GM21619 (cell line): ENCODE measurements around the gene SLC16A6.
"Not testable (repeated sequence)": the region's sequence is repeated elsewhere in the genome, so short reads cannot be mapped to it uniquely, and the experiment has no call there.

ENCODE experiments used
- ATAC-seq: cut with Tn5 transposase; IDR thresholded peaks from one replicate; pipeline ENCODE4 v1.9.1; 2021; ENCODE audit not compliant: unreplicated experiment

Gene SLC16A6

GRCh38 chr17:68314916-68315535 lies 24.1 kb upstream of the SLC16A6 start:
- ATAC-seq = no peak

DNA sequence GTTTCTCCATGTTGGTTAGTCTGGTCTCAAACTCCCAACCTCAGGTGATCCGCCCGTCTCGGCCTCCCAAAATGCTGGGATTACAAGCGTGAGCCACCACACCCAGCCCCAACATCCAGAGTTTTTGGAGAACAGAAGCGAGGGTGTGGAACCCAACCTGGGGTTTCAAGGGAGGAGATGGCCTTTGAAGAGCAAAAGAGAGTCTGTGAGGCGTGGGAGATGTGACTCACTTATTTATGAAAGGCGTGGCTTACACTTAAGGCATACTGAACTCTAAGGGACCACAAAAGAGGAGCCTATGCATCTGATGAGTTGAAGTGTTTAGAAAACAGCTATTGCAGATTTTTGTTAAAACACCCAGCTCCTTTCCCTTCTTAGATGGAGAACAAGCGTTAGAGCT lies 19.2 kb upstream of the SLC16A6 start:
- no peak for ATAC-seq

DNA sequence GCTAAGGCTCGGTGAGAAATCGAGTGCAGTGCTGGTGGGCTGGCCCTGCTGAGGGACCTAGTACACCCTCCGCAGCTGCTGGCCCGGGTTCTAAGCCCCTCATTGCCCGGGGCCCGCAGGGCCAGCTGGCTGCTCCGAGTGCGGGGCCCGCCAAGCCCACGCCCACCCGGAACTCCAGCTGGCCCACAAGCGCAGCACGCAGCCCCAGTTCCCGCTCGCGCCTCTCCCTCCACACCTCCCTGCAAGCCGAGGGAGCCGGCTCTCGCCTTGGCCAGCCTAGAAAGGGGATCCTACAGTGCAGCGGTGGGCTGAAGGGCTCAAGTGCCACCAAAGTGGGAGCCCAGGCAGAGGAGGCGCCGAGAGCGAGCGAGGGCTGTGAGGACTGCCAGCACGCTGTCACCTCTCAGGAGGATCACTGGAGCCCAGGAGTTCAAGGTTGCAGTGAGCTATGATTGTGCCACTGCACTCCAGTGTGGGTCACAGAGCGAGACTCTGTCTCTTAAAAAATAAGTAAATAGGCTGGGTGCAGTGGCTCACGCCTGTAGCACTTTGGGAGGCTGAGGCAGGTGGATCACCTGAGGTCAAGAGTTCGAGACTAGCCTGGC lies 18.2 kb upstream of the SLC16A6 start:
- not testable (repeated sequence) for ATAC-seq

DNA sequence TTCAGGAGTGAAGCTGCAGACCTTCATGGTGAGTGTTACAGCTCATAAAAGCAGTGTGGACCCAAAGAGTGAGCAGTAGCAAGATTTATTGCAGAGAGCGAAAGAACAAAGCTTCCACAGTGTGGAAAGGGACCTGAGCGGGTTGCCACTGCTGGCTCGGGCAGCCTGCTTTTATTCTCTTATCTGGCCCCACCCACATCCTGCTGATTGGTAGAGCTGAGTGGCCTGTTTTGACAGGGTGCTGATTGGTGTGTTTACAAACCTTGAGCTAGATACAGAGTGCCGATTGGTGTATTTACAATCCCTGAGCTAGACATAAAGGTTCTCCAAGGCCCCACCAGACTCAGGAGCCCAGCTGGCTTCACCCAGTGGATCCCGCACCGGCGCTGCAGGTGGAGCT lies 17.6 kb upstream of the SLC16A6 start:
- ATAC-seq = not testable (repeated sequence)

DNA sequence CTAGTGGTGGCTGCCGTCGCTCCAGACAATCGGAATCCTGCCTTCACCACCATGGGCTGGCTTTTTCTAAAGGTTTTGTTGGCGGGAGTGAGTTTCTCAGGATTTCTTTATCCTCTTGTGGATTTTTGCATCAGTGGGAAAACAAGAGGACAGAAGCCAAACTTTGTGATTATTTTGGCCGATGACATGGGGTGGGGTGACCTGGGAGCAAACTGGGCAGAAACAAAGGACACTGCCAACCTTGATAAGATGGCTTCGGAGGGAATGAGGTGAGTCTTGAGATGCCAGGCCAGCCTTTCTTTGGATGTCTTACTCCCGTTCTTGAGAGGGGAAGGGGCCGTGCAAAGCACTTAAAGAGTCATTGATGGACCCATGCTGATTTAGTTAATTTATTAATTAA lies 16.5 kb upstream of the SLC16A6 start:
- ATAC-seq = no peak

DNA sequence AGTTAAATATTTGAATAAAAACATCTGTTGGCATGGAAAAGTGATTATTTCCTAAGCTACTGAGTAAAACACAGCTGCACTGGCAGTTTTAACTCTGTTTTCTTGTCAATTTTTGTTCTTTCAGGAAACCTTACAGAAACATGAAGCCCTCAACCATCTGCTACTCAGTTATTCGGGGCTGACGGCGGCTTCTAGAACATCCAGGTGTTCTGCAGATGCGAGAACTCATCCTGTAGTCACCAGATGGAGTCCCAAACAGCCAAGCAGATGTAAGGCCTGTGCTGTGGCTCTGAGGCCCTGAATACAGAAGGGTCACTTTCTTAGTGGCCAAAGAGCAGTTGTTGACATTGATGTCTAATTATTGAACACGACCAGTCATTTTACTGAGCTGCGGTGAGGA lies 15.9 kb upstream of the SLC16A6 start:
- ATAC-seq = no peak

DNA sequence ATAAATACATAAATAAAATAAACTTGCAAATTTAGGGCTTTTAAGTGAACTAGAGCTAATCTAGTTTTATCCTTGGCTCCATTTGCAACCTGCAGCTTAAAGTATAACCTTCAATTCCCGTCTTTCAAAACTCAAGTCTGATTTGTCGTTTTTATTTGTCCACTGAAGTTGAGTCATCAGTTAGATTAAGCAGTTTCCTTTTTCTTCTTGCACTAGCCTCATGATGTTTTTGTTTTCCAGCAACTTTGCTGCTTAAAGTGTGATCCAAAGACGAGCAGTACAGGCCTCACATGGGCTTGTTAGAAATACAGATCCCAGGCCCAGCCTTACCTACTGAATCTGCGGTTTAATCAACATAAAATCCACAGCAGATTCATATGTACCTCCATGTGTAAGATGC lies 14.2 kb upstream of the SLC16A6 start:
- no peak for ATAC-seq

- ATAC-seq = no peak
Observed at GRCh38 chr17:68304706-68305105, 13.8 kb upstream of the SLC16A6 start.

GRCh38 chr17:68302666-68303065 lies 11.7 kb upstream of the SLC16A6 start:
- ATAC-seq = no peak

DNA sequence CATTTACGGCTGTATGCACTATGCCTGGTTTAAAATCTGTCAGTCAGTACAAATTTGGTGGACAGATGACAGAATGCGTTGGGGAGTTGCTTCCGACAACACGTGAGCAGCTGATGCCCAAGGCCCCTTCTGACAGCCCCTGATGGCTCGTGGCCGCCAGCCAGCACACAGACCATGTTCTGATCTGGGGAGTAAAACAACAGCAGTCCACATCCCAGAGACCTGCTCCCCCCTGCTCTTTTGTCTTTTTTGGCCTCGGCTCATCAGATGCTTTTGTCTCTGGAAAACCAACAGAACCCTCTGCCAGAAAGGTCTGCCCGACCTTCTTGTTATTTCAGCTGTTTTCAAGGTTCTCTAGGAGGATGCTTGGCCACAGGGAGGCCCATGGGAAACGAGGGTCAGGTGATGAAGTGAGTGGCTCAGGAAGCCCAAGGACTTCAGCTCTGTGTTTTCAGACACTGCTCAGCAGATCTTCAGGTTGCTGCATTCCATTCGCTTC lies 11.2 kb upstream of the SLC16A6 start:
- no peak for ATAC-seq

DNA sequence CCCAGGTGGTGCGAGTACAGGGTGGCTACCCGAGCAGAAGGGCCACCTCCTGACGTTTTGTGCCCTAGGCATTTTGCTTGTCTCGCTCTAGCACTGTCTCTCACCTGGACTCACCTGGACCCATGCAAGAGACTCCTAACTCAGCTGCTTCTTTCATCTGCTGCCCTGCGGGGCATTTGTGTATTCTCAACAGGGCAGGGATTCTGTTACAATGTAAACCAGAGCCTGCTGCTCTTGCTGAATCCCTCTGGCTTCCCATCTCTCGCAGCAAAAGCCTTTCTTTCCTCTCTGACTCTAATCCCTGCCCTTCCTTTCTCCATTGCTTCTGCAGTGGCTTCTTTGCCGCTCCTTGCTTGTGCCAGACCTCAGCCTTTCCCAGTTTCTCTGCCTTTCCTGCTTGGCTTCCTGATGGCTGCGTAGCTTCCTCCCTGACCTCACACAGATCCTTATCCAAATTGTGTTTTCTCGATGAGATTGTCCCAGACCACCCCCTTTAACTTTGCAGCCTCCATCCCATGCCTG lies 10.6 kb upstream of the SLC16A6 start:
- no peak for ATAC-seq

- no peak for ATAC-seq
Observed at GRCh38 chr17:68299817-68300216, 8.9 kb upstream of the SLC16A6 start.

DNA sequence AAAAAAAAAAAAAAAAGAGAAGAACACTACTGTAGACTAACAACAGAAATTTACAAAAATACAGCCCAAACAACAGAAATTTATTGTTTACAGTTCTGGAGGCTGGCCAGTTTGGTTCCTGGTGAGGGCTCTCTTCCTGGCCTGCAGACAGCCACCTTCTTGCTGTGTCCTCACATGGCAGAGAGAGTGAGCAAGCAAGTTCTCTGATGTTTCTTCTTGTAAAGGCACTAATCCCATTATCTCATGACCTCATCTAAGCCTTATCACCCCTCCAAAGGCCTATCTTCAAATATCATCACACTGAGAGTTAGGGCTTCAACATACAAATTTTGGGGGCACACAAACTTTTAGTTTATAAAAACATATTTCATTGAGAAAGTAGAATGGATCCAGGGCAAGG lies 7.7 kb upstream of the SLC16A6 start:
- ATAC-seq = no peak

- no peak for ATAC-seq
Observed at GRCh38 chr17:68297195-68297594, 6.3 kb upstream of the SLC16A6 start.

- no peak for ATAC-seq
Observed at GRCh38 chr17:68296217-68297191, 5.6 kb upstream of the SLC16A6 start.

- no peak for ATAC-seq
Observed at GRCh38 chr17:68295086-68295485, 4.2 kb upstream of the SLC16A6 start.

GRCh38 chr17:68294617-68295016 lies 3.7 kb upstream of the SLC16A6 start:
- no peak for ATAC-seq

DNA sequence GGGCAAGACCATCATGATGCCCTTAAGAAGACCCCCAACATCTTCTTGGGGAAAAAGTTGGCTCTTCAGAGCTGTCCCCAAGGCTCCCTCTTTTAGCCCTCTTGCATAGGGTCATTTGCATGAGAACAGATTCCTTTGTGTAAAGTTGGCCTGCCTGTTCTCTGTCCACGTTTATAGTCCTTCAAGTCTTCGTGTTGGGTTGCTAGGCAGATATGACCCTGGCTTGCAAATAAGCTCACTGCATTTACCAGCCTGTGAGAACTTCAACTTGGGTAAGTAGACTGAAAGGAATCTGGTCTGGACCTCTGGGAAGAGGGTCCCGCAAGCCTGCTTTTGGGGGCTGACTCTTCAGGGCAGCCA lies 3.2 kb upstream of the SLC16A6 start:
- no peak for ATAC-seq

- ATAC-seq = no peak
Observed at GRCh38 chr17:68293490-68294195, 2.7 kb upstream of the SLC16A6 start.

DNA sequence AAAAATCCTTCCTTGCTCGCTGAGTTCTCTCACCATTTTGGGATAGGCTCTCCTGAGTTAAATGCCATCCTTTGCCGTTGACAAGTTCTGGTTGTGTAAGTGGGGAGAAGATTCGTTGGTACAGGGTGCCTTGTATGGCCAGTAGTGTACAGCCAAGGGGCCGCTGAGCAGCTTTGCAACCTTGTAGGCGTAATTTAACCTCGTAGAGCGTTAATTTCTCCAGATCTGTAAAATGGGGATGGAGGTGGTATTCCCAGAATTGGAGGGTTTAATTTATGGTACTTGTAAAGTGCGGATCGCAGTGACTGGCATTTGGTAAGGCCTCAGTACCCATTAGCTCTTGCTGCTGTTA lies 1.7 kb upstream of the SLC16A6 start:
- no peak for ATAC-seq
